GM23338 (cell line): ENCODE data around the gene KDM7A.

ENCODE experiments used
- JUNB ChIP-seq: IDR thresholded peaks from one replicate; pipeline ENCODE4 v1.6.1; 2016; ENCODE audit warnings: antibody characterized with exemption; ENCODE audit not compliant: unreplicated experiment
- TF ChIP-seq, protein P1 (sequence below), 2 experiments: fragments of 200-600 bp in 1 of 2; sonication (generic) in 1 of 2; conservative IDR thresholded peaks; 2 replicates each; pipeline versions ENCODE4 v1.5.1 to v1.6.1; 2016 to 2017; ENCODE audit warnings: antibody characterized with exemption in 2 of 2, low read depth in 2 of 2, mild to moderate bottlenecking in 2 of 2, moderate library complexity in 1 of 2

DNA sequence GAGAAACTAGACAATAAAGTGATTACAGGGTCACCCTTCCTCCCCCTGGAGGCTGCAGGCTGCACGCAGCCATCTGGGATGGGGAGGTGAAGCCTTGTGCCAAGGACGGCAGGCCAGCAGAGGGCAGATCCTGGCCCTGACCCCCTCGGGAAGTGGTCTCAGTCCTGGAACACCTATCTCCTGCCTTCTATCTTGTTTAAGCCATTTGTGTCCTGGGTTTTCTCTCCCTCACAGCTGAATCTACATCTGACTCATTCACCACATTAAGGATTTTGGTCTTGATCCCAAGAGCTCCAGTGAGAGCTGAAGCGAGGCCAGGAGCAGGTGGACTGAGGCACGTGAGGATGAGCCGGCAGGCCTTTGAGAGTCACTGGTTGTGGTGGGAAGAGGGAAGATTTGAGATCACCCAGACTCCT is 97.7 kb downstream of the KDM7A start:
- TF ChIP-seq, protein P1, sequence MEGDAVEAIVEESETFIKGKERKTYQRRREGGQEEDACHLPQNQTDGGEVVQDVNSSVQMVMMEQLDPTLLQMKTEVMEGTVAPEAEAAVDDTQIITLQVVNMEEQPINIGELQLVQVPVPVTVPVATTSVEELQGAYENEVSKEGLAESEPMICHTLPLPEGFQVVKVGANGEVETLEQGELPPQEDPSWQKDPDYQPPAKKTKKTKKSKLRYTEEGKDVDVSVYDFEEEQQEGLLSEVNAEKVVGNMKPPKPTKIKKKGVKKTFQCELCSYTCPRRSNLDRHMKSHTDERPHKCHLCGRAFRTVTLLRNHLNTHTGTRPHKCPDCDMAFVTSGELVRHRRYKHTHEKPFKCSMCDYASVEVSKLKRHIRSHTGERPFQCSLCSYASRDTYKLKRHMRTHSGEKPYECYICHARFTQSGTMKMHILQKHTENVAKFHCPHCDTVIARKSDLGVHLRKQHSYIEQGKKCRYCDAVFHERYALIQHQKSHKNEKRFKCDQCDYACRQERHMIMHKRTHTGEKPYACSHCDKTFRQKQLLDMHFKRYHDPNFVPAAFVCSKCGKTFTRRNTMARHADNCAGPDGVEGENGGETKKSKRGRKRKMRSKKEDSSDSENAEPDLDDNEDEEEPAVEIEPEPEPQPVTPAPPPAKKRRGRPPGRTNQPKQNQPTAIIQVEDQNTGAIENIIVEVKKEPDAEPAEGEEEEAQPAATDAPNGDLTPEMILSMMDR (conservative IDR thresholded peaks at IDR 0.05; ENCODE audit: low read depth in 2 of 2), result peak; percentile 68 to 84
- TF ChIP-seq JUNB, result no peak
